Peyer's patch (tissue), 4 donors: ENCODE measurements around the gene TUBA1C.

Experiments used
- POLR2A ChIP-seq, 2 donors: fragments of 450-650 bp; IDR thresholded peaks; one replicate each; pipeline ENCODE4 v1.5.1; 2017; ENCODE audit warnings: antibody characterized with exemption in 2 of 2, mild to moderate bottlenecking in 2 of 2, moderate library complexity in 2 of 2
- TF ChIP-seq, protein P1 (sequence below), 6 experiments: fragments of 450-650 bp in 4 of 6; fragments of 200-600 bp in 2 of 6; sonication (generic) in 1 of 6; IDR thresholded peaks; one replicate each; pipeline ENCODE4 v1.5.1; 2017 to 2019; ENCODE audit warnings: antibody characterized with exemption in 6 of 6, mild to moderate bottlenecking in 3 of 6, moderate library complexity in 1 of 6

DNA sequence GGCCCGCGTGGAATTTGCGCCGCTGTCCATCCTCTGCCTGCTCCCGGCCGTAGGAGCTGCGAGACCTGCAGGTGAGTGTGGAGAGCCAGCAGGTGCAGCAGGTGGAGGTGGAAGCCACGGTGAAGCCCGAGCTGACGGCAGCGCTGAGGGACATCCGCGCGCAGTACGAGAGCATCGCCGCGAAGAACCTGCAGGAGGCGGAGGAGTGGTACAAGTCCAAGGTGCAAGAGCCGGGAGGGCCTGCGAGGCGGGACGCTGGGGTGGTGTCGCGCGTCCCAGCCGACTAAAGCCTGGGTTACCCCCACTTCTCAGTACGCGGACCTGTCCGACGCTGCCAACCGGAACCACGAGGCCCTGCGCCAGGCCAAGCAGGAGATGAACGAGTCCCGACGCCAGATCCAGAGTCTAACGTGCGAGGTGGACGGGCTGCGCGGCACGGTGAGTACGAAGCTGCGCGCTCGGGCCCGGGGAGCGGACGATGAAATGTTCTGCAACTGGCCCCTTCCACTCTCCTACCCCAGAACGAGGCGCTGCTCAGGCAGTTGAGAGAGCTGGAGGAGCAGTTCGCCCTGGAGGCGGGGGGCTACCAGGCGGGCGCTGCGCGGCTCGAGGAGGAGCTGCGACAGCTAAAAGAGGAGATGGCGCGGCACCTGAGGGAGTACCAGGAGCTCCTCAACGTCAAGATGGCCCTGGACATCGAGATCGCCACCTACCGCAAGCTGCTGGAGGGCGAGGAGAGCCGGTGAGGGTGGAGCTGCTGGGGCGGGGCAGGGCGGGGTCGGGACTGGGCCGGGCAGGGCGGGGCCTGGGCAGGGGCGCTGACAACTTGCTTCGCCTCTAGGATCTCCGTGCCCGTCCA, 32.2 kb downstream of the TUBA1C start:
- TF ChIP-seq POLR2A (IDR thresholded peaks at IDR 0.05) = no peak
- TF ChIP-seq, protein P1, sequence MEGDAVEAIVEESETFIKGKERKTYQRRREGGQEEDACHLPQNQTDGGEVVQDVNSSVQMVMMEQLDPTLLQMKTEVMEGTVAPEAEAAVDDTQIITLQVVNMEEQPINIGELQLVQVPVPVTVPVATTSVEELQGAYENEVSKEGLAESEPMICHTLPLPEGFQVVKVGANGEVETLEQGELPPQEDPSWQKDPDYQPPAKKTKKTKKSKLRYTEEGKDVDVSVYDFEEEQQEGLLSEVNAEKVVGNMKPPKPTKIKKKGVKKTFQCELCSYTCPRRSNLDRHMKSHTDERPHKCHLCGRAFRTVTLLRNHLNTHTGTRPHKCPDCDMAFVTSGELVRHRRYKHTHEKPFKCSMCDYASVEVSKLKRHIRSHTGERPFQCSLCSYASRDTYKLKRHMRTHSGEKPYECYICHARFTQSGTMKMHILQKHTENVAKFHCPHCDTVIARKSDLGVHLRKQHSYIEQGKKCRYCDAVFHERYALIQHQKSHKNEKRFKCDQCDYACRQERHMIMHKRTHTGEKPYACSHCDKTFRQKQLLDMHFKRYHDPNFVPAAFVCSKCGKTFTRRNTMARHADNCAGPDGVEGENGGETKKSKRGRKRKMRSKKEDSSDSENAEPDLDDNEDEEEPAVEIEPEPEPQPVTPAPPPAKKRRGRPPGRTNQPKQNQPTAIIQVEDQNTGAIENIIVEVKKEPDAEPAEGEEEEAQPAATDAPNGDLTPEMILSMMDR (IDR thresholded peaks at IDR 0.05) = peak in 1 of 6 experiments; percentile 13
